HG03097 (cell line): ENCODE results near the gene KCNJ6.

Experiments
- ATAC-seq: cut with Tn5 transposase; IDR thresholded peaks from one replicate; pipeline ENCODE4 v1.9.1; 2021; ENCODE audit not compliant: unreplicated experiment, low FRiP score

The KCNJ6 gene

GRCh38 chr21:37868446-37869295 lies 47.6 kb downstream of the KCNJ6 start:
- no peak for ATAC-seq

GRCh38 chr21:37866027-37866426 lies 50.2 kb downstream of the KCNJ6 start:
- ATAC-seq = no peak

- no peak for ATAC-seq
Observed at GRCh38 chr21:37865156-37865555, 51.1 kb downstream of the KCNJ6 start.

GRCh38 chr21:37863842-37864241 lies 52.4 kb downstream of the KCNJ6 start:
- no peak for ATAC-seq

- ATAC-seq = no peak
Observed at GRCh38 chr21:37862536-37862935, 53.7 kb downstream of the KCNJ6 start.

- no peak for ATAC-seq
Observed at GRCh38 chr21:37861561-37861960, 54.7 kb downstream of the KCNJ6 start.

GRCh38 chr21:37860416-37860815 lies 55.8 kb downstream of the KCNJ6 start:
- no peak for ATAC-seq

- no peak for ATAC-seq
Observed at GRCh38 chr21:37855647-37856625, 60.3 kb downstream of the KCNJ6 start.

GRCh38 chr21:37855271-37855646 lies 61.0 kb downstream of the KCNJ6 start:
- ATAC-seq = no peak

GRCh38 chr21:37849506-37850102 lies 66.7 kb downstream of the KCNJ6 start:
- no peak for ATAC-seq

- no peak for ATAC-seq
Observed at GRCh38 chr21:37848721-37849490, 67.4 kb downstream of the KCNJ6 start.

GRCh38 chr21:37845535-37845934 lies 70.7 kb downstream of the KCNJ6 start:
- no peak for ATAC-seq

- no peak for ATAC-seq
Observed at GRCh38 chr21:37843191-37843590, 73.1 kb downstream of the KCNJ6 start.

- ATAC-seq = no peak
Observed at GRCh38 chr21:37842163-37842919, 73.9 kb downstream of the KCNJ6 start.

GRCh38 chr21:37837381-37837780 lies 78.9 kb downstream of the KCNJ6 start:
- ATAC-seq = no peak

GRCh38 chr21:37835481-37835880 lies 80.8 kb downstream of the KCNJ6 start:
- ATAC-seq = no peak

GRCh38 chr21:37833301-37833700 lies 83.0 kb downstream of the KCNJ6 start:
- no peak for ATAC-seq

- ATAC-seq = no peak
Observed at GRCh38 chr21:37829447-37829846, 86.8 kb downstream of the KCNJ6 start.

GRCh38 chr21:37828991-37829390 lies 87.3 kb downstream of the KCNJ6 start:
- no peak for ATAC-seq

- no peak for ATAC-seq
Observed at GRCh38 chr21:37828556-37828955, 87.7 kb downstream of the KCNJ6 start.
